NCI-H128 (cell line): ENCODE data around the gene CD86.
A peak's percentile ranks its signal among the peaks of the same experiment; 100 is the strongest.

Experiments
- DNase-seq: peaks from one replicate; lab custom pipeline; 2025; ENCODE audit not compliant: unreplicated experiment; lab: John Stamatoyannopoulos, UW

Gene CD86

DNA sequence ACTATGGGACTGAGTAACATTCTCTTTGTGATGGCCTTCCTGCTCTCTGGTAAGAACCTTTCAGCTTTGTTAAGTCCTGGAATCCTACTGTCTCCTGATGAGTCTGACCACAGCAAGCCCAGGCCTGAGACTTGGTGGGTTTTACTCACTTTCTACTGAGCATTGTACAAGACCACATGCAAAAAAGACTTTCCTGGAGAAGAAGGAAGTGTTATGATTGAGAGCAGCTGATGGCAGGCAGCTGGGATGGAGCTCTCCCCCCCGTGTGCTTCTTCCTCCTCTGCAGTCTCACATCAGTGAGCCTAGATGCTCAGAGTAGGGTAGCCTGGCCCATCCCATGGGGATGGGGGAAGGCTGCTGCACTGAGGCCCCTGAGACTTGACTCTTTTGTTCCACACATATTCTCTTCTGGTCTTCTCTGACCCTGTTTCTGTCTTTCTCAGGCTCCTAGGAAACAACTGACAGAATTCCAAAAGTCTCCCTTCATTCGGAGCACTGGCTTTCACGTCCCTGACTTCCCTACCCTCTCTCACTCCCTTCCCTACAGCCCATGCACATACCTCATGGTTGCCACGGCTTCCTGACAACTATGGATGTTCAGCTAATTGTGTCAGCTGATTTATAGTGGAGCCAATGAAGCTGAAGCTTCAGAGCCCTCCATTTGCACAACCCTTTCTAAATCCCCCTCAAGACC, 36.6 kb downstream of the CD86 start:
- no peak for DNase-seq

DNA sequence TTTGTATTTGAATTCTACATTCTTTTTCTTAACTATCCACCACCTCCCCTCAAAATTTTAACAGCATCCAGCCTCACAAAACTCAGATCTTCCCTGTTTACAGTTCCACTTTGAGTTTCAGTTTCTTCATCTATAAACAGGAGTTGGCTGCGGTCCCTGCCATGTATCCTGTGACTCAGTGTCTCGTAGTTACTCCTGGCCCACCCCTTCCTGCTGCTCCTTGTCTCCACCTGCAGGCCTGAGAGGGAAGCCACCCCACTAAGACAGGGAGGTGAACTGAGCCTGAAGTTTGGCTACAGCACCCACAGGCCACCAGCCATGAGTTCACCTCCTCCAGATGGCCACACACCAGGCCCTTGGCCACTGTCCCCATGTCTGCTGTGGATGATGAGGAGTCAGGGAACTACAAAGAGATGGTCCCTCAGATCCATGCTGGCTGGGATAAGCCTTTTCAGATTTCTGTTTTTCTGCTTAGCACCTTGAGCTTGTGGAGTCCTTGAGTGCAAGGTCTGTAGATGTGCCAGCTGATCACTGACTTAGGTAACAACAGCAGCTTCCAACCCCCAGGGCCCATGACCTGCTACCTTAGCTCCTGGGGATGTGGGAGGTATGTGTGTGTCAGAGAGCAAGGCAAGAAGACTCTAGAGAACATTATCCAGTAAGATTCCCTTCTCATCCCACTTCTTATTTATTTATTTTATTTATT, 37.5 kb downstream of the CD86 start:
- DNase-seq, result no peak

- no peak for DNase-seq
Observed at GRCh38 chr3:122094125-122094524, 39.0 kb downstream of the CD86 start.

DNA sequence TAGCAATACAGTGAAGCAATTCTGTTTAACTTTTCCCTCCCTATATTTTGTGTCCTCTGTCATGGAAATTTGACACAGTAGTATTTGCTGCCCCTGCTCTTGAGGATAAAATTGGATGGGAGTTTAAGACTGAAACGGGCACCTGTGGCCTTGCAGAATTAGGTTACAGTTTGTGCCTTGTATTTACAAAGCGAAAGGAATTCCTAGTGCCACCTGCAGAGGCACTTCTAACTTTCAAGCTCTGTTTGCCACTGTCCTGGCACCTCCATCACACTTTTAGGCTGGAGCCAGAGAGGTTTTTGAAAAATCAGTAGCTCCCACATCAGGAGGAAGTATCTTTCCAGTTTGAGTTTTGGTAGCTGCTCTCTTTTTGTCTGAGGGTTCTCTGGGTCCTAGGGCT, 39.5 kb downstream of the CD86 start:
- DNase-seq, result no peak

DNA sequence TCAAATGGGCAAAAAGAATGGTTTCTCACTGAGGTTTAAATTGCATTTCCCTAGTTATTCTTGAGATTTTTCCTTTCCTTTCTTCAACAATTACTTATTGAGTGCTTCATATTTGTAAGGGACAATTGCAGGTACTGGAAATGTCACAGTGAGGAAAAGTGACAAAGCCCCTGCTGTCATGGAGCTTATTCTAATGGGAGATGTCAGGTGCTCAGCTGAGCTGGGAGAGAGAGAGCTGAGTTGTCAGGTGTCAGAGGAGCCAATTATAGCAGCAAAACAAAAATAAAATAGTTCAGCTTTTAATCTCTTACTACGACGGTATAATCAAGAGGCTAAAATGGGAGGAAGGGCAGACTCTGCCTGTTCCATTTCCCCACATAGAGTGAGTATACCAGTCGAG, 42.0 kb downstream of the CD86 start:
- DNase-seq, result no peak

DNA sequence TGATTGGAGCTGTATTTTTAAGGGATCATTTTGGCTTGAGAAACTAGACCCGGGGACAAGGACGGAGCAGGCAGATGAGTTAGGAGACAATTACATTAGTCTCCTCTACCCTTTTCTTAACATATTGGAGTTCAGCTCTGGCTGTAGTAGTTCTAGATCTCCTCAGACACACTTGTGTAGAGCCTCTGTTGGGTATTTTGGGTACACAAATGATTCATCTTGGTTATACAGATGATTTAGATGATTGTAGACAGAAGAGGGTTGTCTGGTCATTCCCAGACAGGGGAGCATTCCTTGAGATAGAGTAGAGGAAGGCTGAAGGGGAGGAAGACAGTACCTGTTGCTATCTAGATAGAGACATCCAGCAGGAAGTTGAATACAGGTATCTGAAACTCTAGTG, 43.4 kb downstream of the CD86 start:
- no peak for DNase-seq

GRCh38 chr3:122099255-122099654, 44.1 kb downstream of the CD86 start:
- no peak for DNase-seq

GRCh38 chr3:122100083-122100482, 44.9 kb downstream of the CD86 start:
- no peak for DNase-seq

DNA sequence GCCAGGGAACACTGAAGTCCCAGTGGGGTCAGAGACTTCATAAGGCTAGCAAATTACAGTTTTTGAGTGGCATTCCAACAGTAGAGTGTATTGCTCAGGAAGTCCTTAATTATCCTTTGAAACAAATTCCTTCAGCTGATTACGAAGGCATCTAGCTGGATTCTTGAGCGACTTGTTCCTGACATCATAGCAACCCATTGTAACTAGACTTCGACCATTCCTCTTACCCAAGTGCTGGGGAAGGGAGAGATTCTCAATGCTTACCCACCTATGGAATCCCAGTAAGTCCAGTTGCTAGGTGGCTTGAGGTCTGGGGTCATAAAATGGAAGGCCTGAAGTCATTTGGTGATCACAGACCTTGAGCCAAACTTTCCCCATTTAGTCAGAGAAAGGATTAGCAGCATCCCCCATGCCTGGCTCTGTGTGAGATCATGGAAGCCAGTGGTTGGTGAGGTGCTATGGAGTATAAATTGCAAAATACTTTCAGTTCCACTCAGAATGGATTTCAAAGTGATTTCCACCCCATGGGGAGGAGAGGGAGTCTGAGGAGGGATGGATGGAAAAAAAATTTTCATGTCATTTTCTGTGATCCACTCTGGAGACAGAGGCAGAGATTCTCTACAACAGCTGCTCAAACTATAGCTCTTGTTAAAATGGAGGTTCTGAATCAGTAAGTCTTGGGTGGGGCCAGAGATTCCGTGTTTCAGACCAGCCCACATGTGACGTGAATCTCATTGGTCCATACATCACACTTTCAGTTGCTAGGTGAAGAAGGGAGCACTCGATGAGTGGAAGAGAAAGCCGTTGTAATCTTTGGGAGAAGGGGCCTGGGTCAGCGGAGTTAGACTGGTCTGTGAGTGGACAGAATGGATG, 45.7 kb downstream of the CD86 start:
- no peak for DNase-seq

DNA sequence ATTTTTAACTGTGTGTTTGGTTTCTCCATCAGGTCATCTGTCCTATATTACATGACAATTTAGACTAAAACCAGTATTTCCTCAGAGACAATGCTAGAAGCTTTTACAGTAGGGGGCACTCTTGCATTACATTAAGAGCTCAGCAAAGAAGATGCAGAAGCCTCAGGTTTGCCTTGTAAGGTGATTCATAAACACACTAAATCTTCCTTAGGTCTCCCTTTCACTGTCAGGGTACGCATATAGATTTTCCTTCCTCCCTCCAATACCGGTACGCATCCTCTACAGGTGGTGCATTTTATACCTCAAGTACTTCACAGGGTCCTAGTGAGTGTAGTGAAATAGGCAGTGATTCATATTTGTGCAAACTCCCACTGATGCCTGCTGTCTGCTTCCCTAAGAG, 46.5 kb downstream of the CD86 start:
- DNase-seq, result peak; percentile 61

DNA sequence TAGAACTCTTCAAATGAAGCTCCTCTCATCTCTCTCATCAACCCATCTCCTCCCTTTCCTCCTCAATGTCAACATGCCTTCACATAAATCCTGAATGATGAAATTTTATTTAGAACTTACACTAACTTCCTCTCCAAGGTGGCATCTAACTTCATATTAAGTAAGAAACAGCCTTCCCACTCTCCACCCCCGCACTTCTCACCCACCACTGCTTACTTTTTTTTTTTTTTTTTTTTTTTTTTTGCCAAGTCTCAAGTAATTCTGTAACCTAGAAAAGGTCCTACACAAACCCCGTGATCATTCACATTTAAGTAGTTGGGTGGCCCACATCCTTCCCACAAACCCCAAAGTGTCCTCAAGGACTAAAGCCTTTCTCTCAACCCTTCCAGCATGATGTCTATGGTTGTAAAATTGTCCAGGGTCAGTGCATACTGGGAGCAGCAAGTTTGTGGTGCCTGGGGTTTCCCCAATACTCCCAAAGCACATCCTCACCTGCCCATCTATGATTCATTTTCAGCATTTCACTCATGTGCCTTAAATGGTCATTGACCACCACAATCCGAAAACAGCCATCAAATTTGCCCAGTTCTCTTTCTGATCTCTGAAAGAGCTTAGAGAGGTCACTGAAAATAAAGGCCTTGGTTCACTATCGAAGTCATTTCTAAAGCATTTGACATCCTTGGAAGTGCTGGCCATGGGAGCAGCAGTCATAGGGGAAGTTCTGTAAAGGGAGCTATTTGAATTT, 47.2 kb downstream of the CD86 start:
- no peak for DNase-seq

GRCh38 chr3:122103821-122104514, 48.8 kb downstream of the CD86 start:
- no peak for DNase-seq

- DNase-seq, result no peak
Observed at GRCh38 chr3:122104515-122105194, 49.5 kb downstream of the CD86 start.

- DNase-seq, result no peak
Observed at GRCh38 chr3:122105626-122106025, 50.5 kb downstream of the CD86 start.

- DNase-seq, result no peak
Observed at GRCh38 chr3:122107171-122107570, 52.0 kb downstream of the CD86 start.

DNA sequence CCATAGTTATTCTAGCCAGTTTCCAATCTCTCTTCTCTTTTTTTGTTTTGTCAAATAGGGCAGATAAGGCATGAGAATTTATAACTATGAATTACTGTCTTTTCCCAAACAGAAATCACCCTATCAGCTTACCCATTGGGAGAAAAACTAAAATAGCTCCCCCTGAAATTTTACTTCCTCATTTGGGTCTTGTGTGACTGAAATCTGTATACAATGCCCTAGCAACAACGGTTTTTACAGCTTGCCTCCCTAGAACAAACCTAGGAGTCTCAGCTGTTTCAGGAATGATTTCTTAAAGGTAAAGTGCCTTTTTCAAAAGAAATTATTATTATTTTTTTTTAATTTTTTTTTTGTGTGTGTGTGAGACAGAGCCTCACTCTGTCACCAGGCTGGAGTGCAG, 56.8 kb downstream of the CD86 start:
- no peak for DNase-seq

- DNase-seq, result no peak
Observed at GRCh38 chr3:122112754-122113153, 57.6 kb downstream of the CD86 start.

GRCh38 chr3:122123850-122124249, 68.7 kb downstream of the CD86 start:
- DNase-seq, result no peak

DNA sequence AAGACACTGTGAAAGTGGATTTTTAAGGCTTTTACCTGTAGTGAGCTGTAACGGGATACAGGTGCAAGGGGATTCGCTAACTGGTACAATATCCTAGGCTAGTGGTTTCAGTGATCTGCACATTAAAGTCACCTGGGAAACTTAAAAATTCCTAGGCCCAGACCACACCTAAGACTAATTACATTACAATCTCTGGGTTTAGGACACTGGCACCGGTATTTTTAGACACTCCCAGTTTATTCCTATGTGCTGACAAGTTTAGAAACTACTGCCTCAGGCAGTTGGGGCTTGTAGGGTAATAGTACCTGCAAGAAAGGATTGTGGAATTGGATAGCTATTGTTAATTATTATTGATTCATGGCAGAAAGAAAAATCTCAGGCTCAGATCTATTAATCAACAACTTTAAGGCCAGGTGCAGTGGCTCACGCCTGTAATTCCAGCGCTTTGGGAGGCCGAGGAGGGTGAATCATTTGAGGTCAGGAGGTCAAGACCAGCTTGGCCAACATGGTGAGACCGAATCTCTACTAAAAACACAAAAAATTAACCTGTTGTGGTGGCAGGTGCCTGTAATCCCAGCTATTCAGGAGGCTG, 77.9 kb downstream of the CD86 start:
- no peak for DNase-seq

- no peak for DNase-seq
Observed at GRCh38 chr3:122146466-122146865, 91.3 kb downstream of the CD86 start.
